ENCODE results near the gene GNAT2. TPM values are rescaled to one million over a fixed set of nuclear protein-coding genes. Genes with fewer than 3 reads are reported as not detected.

GNAT2 gene
- total RNA-seq, 1 experiment from 2014 or later = 0.46 TPM

- DNase-seq (ENCODE audit: low spot score) = no peak
Observed at GRCh38 chr1:109610609-109611307, 8.7 kb downstream of the GNAT2 start.

GRCh38 chr1:109609881-109610280, 9.5 kb downstream of the GNAT2 start:
- no peak for DNase-seq (ENCODE audit: low spot score)

- no peak for DNase-seq (ENCODE audit: low spot score)
Observed at GRCh38 chr1:109605381-109605780, 14.0 kb downstream of the GNAT2 start.

GRCh38 chr1:109603229-109603628, 16.2 kb downstream of the GNAT2 start:
- no peak for DNase-seq (ENCODE audit: low spot score)

GRCh38 chr1:109598655-109599054, 20.8 kb downstream of the GNAT2 start:
- no peak for DNase-seq (ENCODE audit: low spot score)

DNA sequence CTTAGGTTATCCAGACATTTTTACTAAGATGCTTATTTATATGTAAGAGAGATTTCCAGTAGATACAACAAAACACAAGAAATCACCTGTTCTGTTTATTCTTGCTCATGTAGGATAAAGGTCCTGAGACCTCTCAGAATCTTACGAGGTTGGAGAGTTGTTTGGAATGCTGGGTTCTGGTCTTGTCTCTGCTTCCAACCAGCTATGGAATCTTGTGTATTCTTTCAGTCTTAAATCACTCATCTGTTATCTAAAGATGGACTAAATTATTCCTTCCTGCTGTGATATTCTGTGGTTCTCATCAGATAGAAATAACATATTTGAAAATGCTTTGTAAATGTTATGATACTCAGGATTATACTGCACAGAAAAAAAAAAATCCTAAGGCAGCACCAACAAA, 21.3 kb downstream of the GNAT2 start:
- no peak for DNase-seq (ENCODE audit: low spot score)

DNA sequence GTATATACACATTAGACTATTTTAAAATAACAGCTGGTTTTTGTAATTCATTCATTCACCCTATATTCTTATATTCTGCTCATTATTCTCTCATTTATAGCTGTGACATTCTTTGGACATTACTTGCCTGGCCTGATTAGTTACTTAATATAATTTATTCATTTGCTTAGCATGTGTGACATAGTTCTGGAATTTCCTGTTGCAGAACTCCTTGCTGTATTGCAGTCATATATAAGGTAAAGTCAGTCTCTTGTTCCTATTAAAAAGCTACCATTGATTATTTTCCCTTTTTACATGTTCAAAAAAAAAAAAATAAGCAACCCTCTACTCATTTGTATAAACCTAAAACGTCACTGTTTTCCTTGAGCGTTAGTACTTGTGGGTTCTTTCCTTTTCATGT, 23.9 kb downstream of the GNAT2 start:
- no peak for DNase-seq (ENCODE audit: low spot score)

DNA sequence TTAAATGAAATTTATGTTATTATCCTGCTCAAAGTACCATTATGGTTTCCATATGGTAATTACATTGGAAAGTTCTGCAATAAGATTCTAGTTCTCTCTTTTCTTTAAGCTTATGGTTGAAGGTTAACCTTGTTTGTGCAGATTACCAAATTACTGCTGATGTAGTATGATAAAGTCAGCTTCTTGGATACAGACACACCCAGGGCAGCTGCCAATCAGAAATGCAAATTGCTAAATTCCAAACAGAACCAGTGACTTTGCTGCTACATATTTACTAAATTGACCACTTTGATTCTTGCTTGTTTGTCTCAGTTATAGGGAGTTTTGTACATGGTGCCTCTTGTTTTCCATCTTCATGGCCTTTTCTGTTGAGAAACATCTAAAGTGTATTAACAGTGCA, 26.5 kb downstream of the GNAT2 start:
- DNase-seq (ENCODE audit: low spot score) = no peak

- no peak for DNase-seq (ENCODE audit: low spot score)
Observed at GRCh38 chr1:109589679-109590078, 29.7 kb downstream of the GNAT2 start.

- DNase-seq (ENCODE audit: low spot score) = no peak
Observed at GRCh38 chr1:109589177-109589576, 30.2 kb downstream of the GNAT2 start.

DNA sequence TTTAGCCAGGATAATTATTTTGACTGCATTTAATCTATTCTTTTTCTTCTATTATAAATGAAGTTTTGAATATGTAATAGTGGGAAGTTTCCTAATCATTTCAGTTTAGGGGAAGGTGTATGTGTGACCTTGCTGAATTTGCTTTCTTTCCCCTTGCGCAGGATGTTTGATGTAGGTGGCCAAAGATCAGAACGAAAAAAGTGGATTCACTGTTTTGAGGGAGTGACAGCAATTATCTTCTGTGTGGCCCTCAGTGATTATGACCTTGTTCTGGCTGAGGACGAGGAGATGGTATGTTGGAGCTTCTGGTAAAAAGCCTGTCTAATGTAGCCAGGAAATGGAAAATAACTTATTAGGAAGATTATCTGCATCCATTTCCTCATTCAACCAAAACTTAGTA, 33.4 kb downstream of the GNAT2 start:
- no peak for DNase-seq (ENCODE audit: low spot score)

- no peak for DNase-seq (ENCODE audit: low spot score)
Observed at GRCh38 chr1:109584766-109585165, 34.6 kb downstream of the GNAT2 start.

- no peak for DNase-seq (ENCODE audit: low spot score)
Observed at GRCh38 chr1:109582021-109582420, 37.4 kb downstream of the GNAT2 start.

DNA sequence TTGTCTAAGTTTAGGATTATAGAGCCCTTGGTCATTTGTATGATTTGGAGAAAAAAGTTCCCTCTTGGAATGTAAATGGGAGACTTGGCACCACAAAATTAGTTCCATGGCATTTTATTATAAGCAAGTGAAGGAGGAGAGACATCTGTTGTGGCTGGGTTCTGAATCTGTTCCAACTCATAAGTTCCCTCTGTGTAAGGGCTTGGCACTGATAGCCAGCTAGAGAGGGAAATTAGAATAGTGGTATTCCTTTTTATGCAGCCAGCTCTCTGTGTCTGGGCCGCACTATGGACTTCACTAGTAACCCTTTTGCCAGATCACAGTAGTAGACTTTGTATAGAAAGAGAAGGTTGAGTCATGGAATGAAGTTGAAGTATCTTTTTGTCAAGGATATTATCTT, 39.9 kb downstream of the GNAT2 start:
- DNase-seq (ENCODE audit: low spot score) = peak; percentile 6

GRCh38 chr1:109578947-109579443, 40.4 kb downstream of the GNAT2 start:
- no peak for DNase-seq (ENCODE audit: low spot score)

DNA sequence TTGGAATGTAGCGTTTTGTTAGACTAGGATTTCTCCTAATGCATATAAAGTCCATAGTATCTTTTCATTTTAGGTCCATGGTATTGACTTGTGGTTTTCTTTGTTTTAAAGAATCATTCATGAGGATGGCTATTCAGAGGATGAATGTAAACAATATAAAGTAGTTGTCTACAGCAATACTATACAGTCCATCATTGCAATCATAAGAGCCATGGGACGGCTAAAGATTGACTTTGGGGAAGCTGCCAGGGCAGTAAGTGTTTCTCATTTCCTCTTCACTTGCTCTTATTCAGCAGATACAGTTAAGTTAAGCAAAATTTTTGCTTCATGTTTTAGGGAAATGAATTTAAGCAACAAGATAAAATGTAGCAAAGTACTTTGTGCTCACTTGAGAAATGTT, 45.6 kb downstream of the GNAT2 start:
- DNase-seq (ENCODE audit: low spot score) = no peak

DNA sequence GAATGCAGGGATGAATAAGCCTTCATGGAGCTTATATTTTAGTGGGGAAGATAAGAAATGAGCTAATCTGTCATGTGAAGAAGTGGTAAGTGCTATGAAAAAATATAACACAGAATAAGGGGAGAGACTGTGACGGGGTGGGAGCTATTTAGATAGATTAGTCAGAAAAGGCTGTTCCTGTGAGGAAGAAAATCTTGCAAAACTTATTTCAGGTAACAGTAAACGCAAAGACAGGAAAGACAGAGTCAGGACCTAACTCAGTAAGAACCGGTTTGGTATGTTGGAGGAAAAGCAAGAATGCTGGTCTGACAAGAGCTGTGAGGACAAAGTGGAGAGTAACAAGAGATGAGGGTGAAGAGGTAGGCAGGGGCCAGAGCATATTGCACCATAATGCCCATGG, 49.0 kb downstream of the GNAT2 start:
- no peak for DNase-seq (ENCODE audit: low spot score)

- no peak for DNase-seq (ENCODE audit: low spot score)
Observed at GRCh38 chr1:109569323-109569722, 50.1 kb downstream of the GNAT2 start.

- no peak for DNase-seq (ENCODE audit: low spot score)
Observed at GRCh38 chr1:109567877-109568672, 51.3 kb downstream of the GNAT2 start.

DNA sequence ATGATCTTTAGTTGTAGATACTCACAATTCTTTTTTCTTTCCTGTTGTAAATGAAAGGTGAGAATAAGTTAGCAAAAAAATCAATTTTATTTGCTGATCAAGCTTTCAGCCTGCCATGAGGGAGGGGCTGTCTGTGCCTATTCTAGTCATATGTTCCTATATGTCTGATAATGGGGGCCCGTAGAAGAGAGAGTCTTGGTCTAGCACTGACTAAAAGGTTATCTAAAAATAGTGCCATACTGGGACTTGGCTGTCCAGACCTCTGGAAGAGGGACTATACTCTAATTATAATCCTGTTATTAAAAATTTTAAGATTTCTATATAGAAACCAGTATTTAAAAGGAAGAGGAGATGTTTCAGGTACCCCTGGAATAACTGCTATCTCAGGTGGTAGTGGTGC, 52.4 kb downstream of the GNAT2 start:
- DNase-seq (ENCODE audit: low spot score) = no peak

DNA sequence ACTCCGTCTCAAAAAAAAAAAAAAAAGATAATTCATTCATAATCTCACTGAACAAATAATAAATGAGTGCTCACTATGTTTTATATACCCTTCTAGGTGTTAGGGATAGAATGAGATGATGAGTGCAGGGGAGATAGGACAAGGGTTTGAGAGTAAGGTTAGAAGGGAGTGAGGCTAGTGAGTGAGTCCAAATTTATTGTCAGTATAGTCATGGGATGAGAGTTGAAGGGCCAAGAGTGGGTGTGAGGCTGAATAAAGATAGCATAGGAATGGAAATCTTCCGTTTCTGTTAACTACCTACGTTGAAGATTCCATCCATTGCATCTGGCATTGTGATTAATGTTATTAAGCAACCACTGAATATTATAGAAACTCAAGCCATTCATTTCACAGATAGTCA, 54.2 kb downstream of the GNAT2 start:
- no peak for DNase-seq (ENCODE audit: low spot score)

- DNase-seq (ENCODE audit: low spot score) = no peak
Observed at GRCh38 chr1:109564194-109564878, 55.1 kb downstream of the GNAT2 start.

DNA sequence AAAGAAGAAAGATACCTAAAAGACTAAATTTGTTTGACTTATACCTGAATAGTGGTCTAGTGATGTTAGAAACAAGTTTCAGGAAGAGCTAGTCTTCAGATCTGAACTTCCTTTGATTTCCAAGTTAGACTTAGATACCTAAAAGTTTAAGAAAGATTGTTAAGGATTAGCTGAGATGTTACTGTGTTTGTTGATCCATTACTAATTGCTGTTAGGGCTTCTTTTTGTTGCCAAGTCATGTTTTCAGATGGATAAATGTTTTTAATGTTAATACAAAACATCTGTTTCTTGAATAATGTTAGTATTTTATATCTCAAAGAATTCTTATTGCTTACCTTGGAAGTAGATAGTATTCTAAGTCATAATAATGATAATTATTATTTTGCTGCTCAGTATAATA, 59.4 kb downstream of the GNAT2 start:
- no peak for DNase-seq (ENCODE audit: low spot score)

Data from H4 (cell line).